CD8-positive, alpha-beta memory T cell (primary cell): ENCODE results near the gene PIK3AP1. TPM values are rescaled to one million over a fixed set of nuclear protein-coding genes. Genes with fewer than 3 reads are reported as not detected.

Experiments used
- CTCF ChIA-PET: fragments of 350-600 bp; sonication (Branson Sonifier 250); formaldehyde crosslinking; loops from one replicate; lab custom pipeline; 2021; ENCODE audit warnings: antibody characterized with exemption; lab: Charles Lee
- POLR2A ChIA-PET: fragments of 350-600 bp; sonication (Branson Sonifier 250); formaldehyde crosslinking; loops from one replicate; lab custom pipeline; 2021; ENCODE audit warnings: antibody characterized with exemption; lab: Charles Lee
- DNase-seq, 5 donors: peaks; one replicate each; pipeline versions ENCODE4 v3.0.0 to v3.0.0-alpha.2; 2020 to 2022; ENCODE audit warnings: mixed read lengths in 1 of 5
- H3K27ac ChIP-seq: one replicate; pipeline ENCODE4 v1.7.0; 2013; ENCODE audit warnings: low read depth, mild to moderate bottlenecking, low read length, moderate library complexity
- H3K27me3 ChIP-seq: 2 replicates; pipeline ENCODE4 v1.7.0; 2013; ENCODE audit warnings: low read length, mild to moderate bottlenecking; ENCODE audit not compliant: insufficient read depth, poor library complexity, severe bottlenecking
- H3K36me3 ChIP-seq: 2 replicates; pipeline ENCODE4 v1.7.0; 2013; ENCODE audit warnings: mild to moderate bottlenecking, low read length, moderate library complexity; ENCODE audit not compliant: insufficient read depth
- H3K4me1 ChIP-seq: 2 replicates; pipeline ENCODE4 v1.7.0; 2013; ENCODE audit warnings: mild to moderate bottlenecking, low read length, moderate library complexity; ENCODE audit not compliant: insufficient read depth
- H3K4me3 ChIP-seq: 2 replicates; pipeline ENCODE4 v1.7.0; 2013; ENCODE audit warnings: mild to moderate bottlenecking, low read length
- H3K9me3 ChIP-seq: 2 replicates; pipeline ENCODE4 v1.7.0; 2013; ENCODE audit warnings: mild to moderate bottlenecking, low read length
- H3K27ac Mint-ChIP-seq, 8 donors: one replicate each; pipeline ENCODE4 v1.8.0; 2020 to 2021; ENCODE audit warnings: mixed read lengths in 8 of 8, mild to moderate bottlenecking in 6 of 8, inconsistent platforms in 3 of 8, moderate library complexity in 3 of 8
- H3K27me3 Mint-ChIP-seq, 2 donors: one replicate each; pipeline ENCODE4 v1.8.0; 2020 to 2021; ENCODE audit warnings: mixed read lengths in 2 of 2, mild to moderate bottlenecking in 1 of 2, moderate library complexity in 1 of 2
- H3K36me3 Mint-ChIP-seq, 3 donors: one replicate each; pipeline ENCODE4 v1.8.0; 2020 to 2021; ENCODE audit warnings: mixed read lengths in 3 of 3, inconsistent platforms in 1 of 3, mild to moderate bottlenecking in 1 of 3
- H3K4me1 Mint-ChIP-seq, 3 donors: one replicate each; pipeline ENCODE4 v1.8.0; 2020 to 2021; ENCODE audit warnings: mixed read lengths in 3 of 3, inconsistent platforms in 1 of 3, mild to moderate bottlenecking in 1 of 3
- H3K4me3 Mint-ChIP-seq, 7 donors: one replicate each; pipeline ENCODE4 v1.8.0; 2020 to 2021; ENCODE audit warnings: mixed read lengths in 7 of 7, mild to moderate bottlenecking in 6 of 7, moderate library complexity in 4 of 7, inconsistent platforms in 2 of 7
- H3K9me3 Mint-ChIP-seq, 5 donors: one replicate each; pipeline ENCODE4 v1.8.0; 2020 to 2022; ENCODE audit warnings: mixed read lengths in 5 of 5, mild to moderate bottlenecking in 3 of 5, moderate library complexity in 2 of 5, inconsistent platforms in 1 of 5
- polyA plus RNA-seq: library from polyadenylated mRNA; unstranded; fragments of 300-500 nt; fragmentation: Illumina TruSeq; gene quantifications from one replicate; pipeline ENCODE4 v1.2.3, GENCODE V29; 2021
- total RNA-seq, 2 experiments: library from RNA; stranded (reverse); gene quantifications; one replicate each; pipeline ENCODE4 v1.2.3, GENCODE V29; 2021

Gene PIK3AP1
- total and polyA plus RNA-seq, 3 experiments from 2014 or later: 5.7 to 37.0 (median 6.7) TPM

- Mint-ChIP-seq H3K27ac (peak overlapping the region; percentile 72 to 99 (median 92)), H3K9me3 (no peaks in the 10 kb centered on the region), H3K4me1 (peaks cover 48 to 54% (median 49%) of the 10 kb centered on the region in 3 donors), H3K4me3 (peak overlapping the region; percentile 43 to 89 (median 73)), H3K27me3 (peaks cover 0 to 1% of the 10 kb centered on the region in 2 donors), H3K36me3 (no peaks in the 10 kb centered on the region)
- peaks cover 36% of the 10 kb centered on the region for H3K4me1 ChIP-seq
- no peaks in the 10 kb centered on the region for H3K9me3 ChIP-seq
- peak in 1 of 5 donors; percentile 15 for DNase-seq
- H3K27ac ChIP-seq: no peak overlapping the region
- no peaks in the 10 kb centered on the region for H3K27me3 ChIP-seq
- no peak overlapping the region for H3K4me3 ChIP-seq
- CTCF ChIA-PET: interaction anchor here (0.9 kb wide), 1 partner anchor 9 kb away, joined by 3 read pairs; no protein-coding TSS in a partner anchor
- no peaks in the 10 kb centered on the region for H3K36me3 ChIP-seq
- POLR2A ChIA-PET: no interaction called here
These were observed 46.8 kb downstream of the PIK3AP1 start for GRCh38 chr10:96673318-96674099.

GRCh38 chr10:96672481-96673175 is 47.7 kb downstream of the PIK3AP1 start:
- ChIA-PET CTCF (interaction anchor here (0.9 kb wide), 1 partner anchor 8 kb away, joined by 3 read pairs; no protein-coding TSS in a partner anchor), POLR2A (interaction anchor here (0.7 kb wide), 1 partner anchor 9 kb away, joined by 5 read pairs; no protein-coding TSS in a partner anchor)
- no peaks in the 10 kb centered on the region for H3K27me3 ChIP-seq
- H3K36me3 ChIP-seq: no peaks in the 10 kb centered on the region
- H3K36me3 Mint-ChIP-seq: no peaks in the 10 kb centered on the region
- H3K9me3 Mint-ChIP-seq: no peaks in the 10 kb centered on the region
- H3K27ac ChIP-seq: no peak overlapping the region
- DNase-seq: no peak
- no peak overlapping the region for H3K4me3 ChIP-seq
- peak overlapping the region; percentile 20 to 94 (median 73) for H3K4me3 Mint-ChIP-seq
- H3K27me3 Mint-ChIP-seq: peaks cover 0 to 1% of the 10 kb centered on the region in 2 donors
- H3K4me1 Mint-ChIP-seq: peaks cover 51 to 57% (median 53%) of the 10 kb centered on the region in 3 donors
- H3K27ac Mint-ChIP-seq: peak overlapping the region; percentile 72 to 97 (median 92)
- peaks cover 36% of the 10 kb centered on the region for H3K4me1 ChIP-seq
- no peaks in the 10 kb centered on the region for H3K9me3 ChIP-seq

- peak in 1 of 5 donors; percentile 45 for DNase-seq
- Mint-ChIP-seq H3K4me3 (peak overlapping the region; percentile 8 to 94 (median 69)), H3K4me1 (peaks cover 49 to 54% (median 52%) of the 10 kb centered on the region in 3 donors), H3K9me3 (no peaks in the 10 kb centered on the region), H3K36me3 (no peaks in the 10 kb centered on the region), H3K27me3 (peaks cover 0 to 1% of the 10 kb centered on the region in 2 donors), H3K27ac (peak overlapping the region; percentile 88 to 96 (median 94))
- CTCF ChIA-PET: no interaction called here
- no peak overlapping the region for H3K4me3 ChIP-seq
- H3K27ac ChIP-seq: peak overlapping the region; percentile 65
- H3K4me1 ChIP-seq: peaks cover 36% of the 10 kb centered on the region
- no peaks in the 10 kb centered on the region for H3K9me3 ChIP-seq
- POLR2A ChIA-PET: no interaction called here
- no peaks in the 10 kb centered on the region for H3K27me3 ChIP-seq
- H3K36me3 ChIP-seq: no peaks in the 10 kb centered on the region
These were observed 49.0 kb downstream of the PIK3AP1 start for GRCh38 chr10:96671211-96671890.

- peak overlapping the region; percentile 88 to 96 (median 94) for H3K27ac Mint-ChIP-seq
- Histone ChIP-seq H3K27me3 (no peaks in the 10 kb centered on the region), H3K36me3 (no peaks in the 10 kb centered on the region), H3K4me1 (peaks cover 36% of the 10 kb centered on the region), H3K27ac (peak overlapping the region; percentile 65), H3K9me3 (no peaks in the 10 kb centered on the region), H3K4me3 (no peak overlapping the region)
- no peaks in the 10 kb centered on the region for H3K36me3 Mint-ChIP-seq
- H3K4me3 Mint-ChIP-seq: peak overlapping the region; percentile 8 to 77 (median 69)
- ChIA-PET CTCF (no interaction called here), POLR2A (no interaction called here)
- no peaks in the 10 kb centered on the region for H3K9me3 Mint-ChIP-seq
- peaks cover 49 to 54% (median 52%) of the 10 kb centered on the region in 3 donors for H3K4me1 Mint-ChIP-seq
- DNase-seq: peak in 2 of 5 donors; percentile 31 to 58
- peaks cover 0 to 1% of the 10 kb centered on the region in 2 donors for H3K27me3 Mint-ChIP-seq
These were observed 49.5 kb downstream of the PIK3AP1 start for GRCh38 chr10:96670786-96671185.

- Mint-ChIP-seq H3K36me3 (peaks cover 0 to 3% (median 0%) of the 10 kb centered on the region in 3 donors), H3K27ac (no peak overlapping the region), H3K4me1 (peaks cover 42 to 51% (median 44%) of the 10 kb centered on the region in 3 donors), H3K27me3 (peaks cover 0 to 1% of the 10 kb centered on the region in 2 donors), H3K4me3 (no peak overlapping the region), H3K9me3 (no peaks in the 10 kb centered on the region)
- no peak for DNase-seq
- Histone ChIP-seq H3K36me3 (no peaks in the 10 kb centered on the region), H3K27me3 (no peaks in the 10 kb centered on the region), H3K4me3 (no peak overlapping the region), H3K9me3 (no peaks in the 10 kb centered on the region), H3K4me1 (peaks cover 20% of the 10 kb centered on the region), H3K27ac (no peak overlapping the region)
- ChIA-PET POLR2A (no interaction called here), CTCF (interaction anchor here (1.1 kb wide), 1 partner anchor 29 kb away, joined by 3 read pairs; no protein-coding TSS in a partner anchor)
These were observed 52.9 kb downstream of the PIK3AP1 start for GRCh38 chr10:96667401-96667800.

GRCh38 chr10:96666741-96667140 is 53.6 kb downstream of the PIK3AP1 start:
- no peaks in the 10 kb centered on the region for H3K9me3 Mint-ChIP-seq
- peaks cover 0 to 3% (median 0%) of the 10 kb centered on the region in 3 donors for H3K36me3 Mint-ChIP-seq
- ChIA-PET CTCF (interaction anchor here (1.1 kb wide), 1 partner anchor 30 kb away, joined by 3 read pairs; no protein-coding TSS in a partner anchor), POLR2A (no interaction called here)
- no peak overlapping the region for H3K4me3 Mint-ChIP-seq
- H3K27ac Mint-ChIP-seq: peak overlapping the region in 1 of 8 donors; percentile 64
- H3K4me1 Mint-ChIP-seq: peaks cover 37 to 46% (median 43%) of the 10 kb centered on the region in 3 donors
- Histone ChIP-seq H3K36me3 (no peaks in the 10 kb centered on the region), H3K27me3 (no peaks in the 10 kb centered on the region), H3K27ac (no peak overlapping the region), H3K4me1 (peaks cover 14% of the 10 kb centered on the region), H3K4me3 (no peak overlapping the region), H3K9me3 (no peaks in the 10 kb centered on the region)
- no peak for DNase-seq
- peaks cover 0 to 1% of the 10 kb centered on the region in 2 donors for H3K27me3 Mint-ChIP-seq

- peaks cover 1% of the 10 kb centered on the region for H3K4me1 ChIP-seq
- peaks cover 0 to 3% (median 2%) of the 10 kb centered on the region in 3 donors for H3K36me3 Mint-ChIP-seq
- peaks cover 30 to 32% (median 32%) of the 10 kb centered on the region in 3 donors for H3K4me1 Mint-ChIP-seq
- no peaks in the 10 kb centered on the region for H3K9me3 ChIP-seq
- DNase-seq: no peak
- ChIA-PET CTCF (no interaction called here), POLR2A (no interaction called here)
- H3K27ac ChIP-seq: no peak overlapping the region
- peaks cover 0 to under 1% of the 10 kb centered on the region in 2 donors for H3K27me3 Mint-ChIP-seq
- peak overlapping the region in 4 of 8 donors; percentile 20 to 75 (median 63) for H3K27ac Mint-ChIP-seq
- H3K27me3 ChIP-seq: no peaks in the 10 kb centered on the region
- peak overlapping the region in 1 of 7 donors; percentile 6 for H3K4me3 Mint-ChIP-seq
- no peaks in the 10 kb centered on the region for H3K36me3 ChIP-seq
- H3K4me3 ChIP-seq: no peak overlapping the region
- H3K9me3 Mint-ChIP-seq: no peaks in the 10 kb centered on the region
These were observed 55.0 kb downstream of the PIK3AP1 start for GRCh38 chr10:96665306-96665705.
